Common myeloid progenitor, CD34-positive (primary cell): Measurements from ENCODE around the gene F12.

Experiments used
- CTCF ChIA-PET: fragments of 350-600 bp; sonication (Branson Sonifier 250); formaldehyde crosslinking; loops from one replicate; lab custom pipeline; 2021; ENCODE audit warnings: antibody characterized with exemption; lab: Charles Lee
- POLR2A ChIA-PET: fragments of 350-600 bp; sonication (Branson Sonifier 250); formaldehyde crosslinking; loops from one replicate; lab custom pipeline; 2021; ENCODE audit warnings: antibody characterized with exemption; lab: Charles Lee
- DNase-seq, 3 donors: peaks; one replicate each; pipeline versions ENCODE4 v3.0.0 to v3.0.0-alpha.2; 2013
- H3K27ac ChIP-seq, 2 experiments: 1 replicate in 1 of 2; 2 replicates in 1 of 2; pipeline ENCODE4 v1.7.0; 2013; ENCODE audit warnings: inconsistent platforms in 2 of 2, low read length in 2 of 2, mild to moderate bottlenecking in 2 of 2, low read depth in 1 of 2, moderate library complexity in 1 of 2; ENCODE audit not compliant: severe bottlenecking in 2 of 2, insufficient read depth in 1 of 2, poor library complexity in 1 of 2
- H3K27me3 ChIP-seq, 5 experiments: replicated peaks in 2 of 5; 1 replicate in 3 of 5; 2 replicates in 2 of 5; pipeline versions ENCODE4 v1.6.1 to v1.7.0; 2013; ENCODE audit warnings: low read length in 4 of 5, mild to moderate bottlenecking in 2 of 5, moderate library complexity in 2 of 5, inconsistent platforms in 1 of 5; ENCODE audit not compliant: insufficient read depth in 5 of 5, control insufficient read depth in 4 of 5
- H3K36me3 ChIP-seq, 4 experiments: 1 replicate in 2 of 4; 2 replicates in 2 of 4; pipeline versions ENCODE4 v1.6.1 to v1.7.0; 2013; ENCODE audit warnings: low read length in 3 of 4, control low read depth in 1 of 4, mild to moderate bottlenecking in 1 of 4; ENCODE audit not compliant: control insufficient read depth in 4 of 4, insufficient read depth in 4 of 4
- H3K4me1 ChIP-seq, 4 experiments: 1 replicate in 3 of 4; 2 replicates in 1 of 4; pipeline versions ENCODE4 v1.6.1 to v1.7.1; 2013; ENCODE audit warnings: low read length in 3 of 4, mild to moderate bottlenecking in 3 of 4, control low read depth in 1 of 4, inconsistent platforms in 1 of 4, moderate library complexity in 1 of 4; ENCODE audit not compliant: control insufficient read depth in 4 of 4, insufficient read depth in 4 of 4; ENCODE audit errors: control extremely low read depth in 1 of 4
- H3K4me3 ChIP-seq, 7 experiments: 1 replicate in 4 of 7; 2 replicates in 3 of 7; pipeline versions ENCODE4 v1.5.1 to v1.7.0; 2013; ENCODE audit warnings: mild to moderate bottlenecking in 7 of 7, low read length in 6 of 7, moderate library complexity in 6 of 7, inconsistent platforms in 2 of 7, low read depth in 2 of 7, control low read depth in 1 of 7; ENCODE audit not compliant: insufficient read depth in 4 of 7, control insufficient read depth in 1 of 7; ENCODE audit errors: extremely low read depth in 1 of 7
- H3K9me3 ChIP-seq, 5 experiments: 1 replicate in 4 of 5; 2 replicates in 1 of 5; pipeline versions ENCODE4 v1.6.1 to v1.7.1; 2013; ENCODE audit warnings: low read length in 4 of 5, mild to moderate bottlenecking in 2 of 5, inconsistent platforms in 1 of 5, low read depth in 1 of 5, moderate library complexity in 1 of 5; ENCODE audit not compliant: control insufficient read depth in 4 of 5, insufficient read depth in 2 of 5; ENCODE audit errors: control extremely low read depth in 1 of 5
- WGBS: methylation state at CpG from one replicate; pipeline ENCODE4 v1.1.5; 2013; ENCODE audit not compliant: insufficient coverage; 5-methylcytosine and 5-hydroxymethylcytosine counted together

The F12 gene

DNA sequence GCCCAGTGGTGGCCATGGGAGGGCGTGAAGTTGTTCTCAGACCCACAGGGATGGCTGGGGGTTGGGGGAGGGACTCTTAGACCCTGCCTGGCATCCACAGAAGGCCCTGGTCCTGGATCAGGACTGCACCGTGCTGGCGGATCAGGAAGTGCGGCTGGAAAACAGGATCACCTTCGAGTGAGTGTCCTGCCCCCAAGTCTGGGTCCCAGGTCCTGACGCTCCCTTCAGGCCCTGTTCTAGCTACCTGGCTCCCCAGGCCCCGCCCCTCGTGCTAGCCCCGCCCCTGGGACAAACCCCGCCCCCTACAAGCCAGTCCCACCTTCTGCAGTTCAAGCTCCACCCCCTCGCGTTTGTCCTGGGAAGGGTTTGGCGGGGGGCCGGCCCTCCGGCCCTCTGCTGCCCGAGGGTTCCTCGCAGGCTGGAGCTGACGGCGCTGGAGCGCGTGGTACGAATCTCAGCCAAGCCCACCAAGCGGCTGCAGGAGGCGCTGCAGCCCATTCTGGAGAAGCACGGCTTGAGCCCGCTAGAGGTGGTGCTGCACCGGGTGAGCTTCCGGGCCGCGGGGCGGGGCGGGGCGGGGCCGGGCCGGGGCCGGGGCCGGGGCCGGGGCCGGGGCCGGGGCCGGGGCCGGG lies 38.8 kb downstream of the F12 start:
- WGBS, result 40% methylated on average over 20 of the region's 42 CpGs
- H3K36me3 ChIP-seq, result peaks cover 5 to 60% (median 38%) of the 10 kb centered on the region in 4 experiments
- ChIA-PET CTCF (interaction anchor here (0.8 to 8.6 kb wide), 20 partner anchors 8 to 140 kb away, joined by 3 to 131 read pairs (median 4); partner anchors contain the start of genes LMAN2, PFN3, RGS14 and SLC34A1), POLR2A (interaction anchor here (0.6 kb wide), 1 partner anchor 140 kb away, joined by 3 read pairs; no protein-coding TSS in a partner anchor)
- no peaks in the 10 kb centered on the region for H3K27me3 ChIP-seq
- H3K9me3 ChIP-seq, result no peaks in the 10 kb centered on the region
- H3K27ac ChIP-seq, result no peak overlapping the region
- H3K4me3 ChIP-seq, result peak overlapping the region in 1 of 7 experiments; percentile 72
- DNase-seq, result peak; percentile 83 to 85 (median 85)
- H3K4me1 ChIP-seq, result peaks cover 0 to 48% (median 41%) of the 10 kb centered on the region in 4 experiments

DNA sequence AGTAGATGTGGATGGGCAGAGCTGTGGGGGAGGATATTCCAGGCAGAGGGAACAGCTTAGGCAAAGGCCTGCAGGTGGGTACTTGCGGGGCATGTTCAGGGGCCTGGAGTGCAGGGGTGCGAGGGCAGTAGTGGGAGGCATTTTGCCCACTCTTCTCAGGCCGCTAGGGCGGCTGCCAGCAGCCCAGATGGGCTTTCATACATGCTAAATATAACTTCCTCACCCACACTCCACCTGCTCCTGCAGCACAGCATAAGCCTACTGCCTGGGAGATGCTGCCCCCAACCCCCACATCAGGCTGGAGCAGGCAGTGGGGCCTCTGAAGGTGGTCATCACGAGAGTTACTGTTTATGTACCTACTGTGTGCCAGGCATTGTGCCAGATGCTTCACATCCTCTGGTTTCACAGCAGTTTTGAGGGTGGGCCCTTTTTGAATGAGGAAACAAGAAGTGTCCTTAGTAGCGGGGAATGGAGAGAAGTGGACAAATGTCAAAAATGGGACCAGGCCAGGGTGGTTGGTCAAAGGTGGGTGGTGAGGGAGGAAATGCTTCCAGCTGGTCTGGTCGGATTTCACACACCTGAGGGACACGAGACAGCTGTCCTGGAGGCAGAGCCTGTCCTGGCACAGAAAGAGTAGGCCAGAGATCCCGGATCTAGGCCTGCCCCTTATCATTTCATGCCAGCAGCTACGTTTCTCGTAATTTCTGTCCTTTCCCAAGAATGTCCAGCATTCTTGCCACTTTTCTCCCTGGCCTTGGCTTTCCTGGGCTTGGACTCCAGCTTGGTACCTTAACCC lies 39.5 kb downstream of the F12 start:
- H3K4me1 ChIP-seq, result peaks cover 0 to 49% (median 41%) of the 10 kb centered on the region in 4 experiments
- H3K4me3 ChIP-seq, result no peak overlapping the region
- 88% methylated on average over 9 of the region's 11 CpGs for WGBS
- DNase-seq, result no peak
- no peaks in the 10 kb centered on the region for H3K9me3 ChIP-seq
- peaks cover 5 to 60% (median 40%) of the 10 kb centered on the region in 4 experiments for H3K36me3 ChIP-seq
- no peaks in the 10 kb centered on the region for H3K27me3 ChIP-seq
- H3K27ac ChIP-seq, result no peak overlapping the region
- CTCF ChIA-PET, result interaction anchor here (0.7 to 8.6 kb wide), 20 partner anchors 7 to 141 kb away, joined by 3 to 131 read pairs (median 4); partner anchors contain the start of genes LMAN2, PFN3, RGS14 and SLC34A1
- POLR2A ChIA-PET, result interaction anchor here (0.6 kb wide), 1 partner anchor 141 kb away, joined by 3 read pairs; no protein-coding TSS in a partner anchor

DNA sequence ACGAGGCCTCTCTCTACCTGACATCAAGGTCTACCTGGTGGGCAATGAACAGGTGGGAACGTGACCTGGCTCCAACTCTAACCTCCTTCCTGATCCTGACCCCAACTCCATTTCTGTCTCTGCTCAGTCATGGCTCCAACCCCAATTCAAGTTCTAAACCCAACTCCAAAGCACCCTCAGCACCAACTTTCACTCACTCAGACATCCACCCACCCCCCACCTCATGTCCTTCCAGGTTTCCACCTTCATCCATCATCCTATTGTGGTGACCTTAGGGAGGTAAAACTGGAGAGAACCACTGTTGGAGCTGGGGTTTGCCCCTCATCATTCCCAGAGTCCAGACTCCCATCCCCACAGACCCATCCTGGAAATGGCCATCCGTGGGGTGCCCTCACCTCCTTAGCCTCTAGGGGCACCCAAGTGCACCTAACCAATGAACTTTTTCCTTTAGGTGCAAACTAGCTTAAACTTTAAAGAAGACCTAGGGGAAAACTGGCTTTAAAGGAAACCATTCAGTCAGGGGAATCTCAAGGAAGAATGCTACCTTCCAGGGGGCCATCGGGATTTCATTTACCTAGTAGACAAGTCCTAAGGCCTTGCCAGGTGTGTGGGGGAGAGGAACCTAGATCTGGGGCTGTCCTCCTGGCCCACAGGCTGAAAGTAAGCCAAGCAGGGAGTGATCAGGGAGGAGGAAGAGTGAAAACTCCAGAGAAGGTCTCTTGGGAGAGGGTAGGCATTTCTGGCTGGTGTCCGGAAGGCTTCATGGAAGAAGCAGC lies 40.3 kb downstream of the F12 start:
- Histone ChIP-seq H3K27me3 (no peaks in the 10 kb centered on the region), H3K36me3 (peaks cover 5 to 60% (median 40%) of the 10 kb centered on the region in 4 experiments), H3K4me1 (peaks cover 0 to 55% (median 46%) of the 10 kb centered on the region in 4 experiments), H3K4me3 (no peak overlapping the region), H3K9me3 (no peaks in the 10 kb centered on the region), H3K27ac (no peak overlapping the region)
- peak in 1 of 3 donors; percentile 30 for DNase-seq
- 88% methylated on average over 5 of the region's 5 CpGs for WGBS
- POLR2A ChIA-PET, result no interaction called here
- CTCF ChIA-PET, result interaction anchor here (0.7 to 8.6 kb wide), 14 partner anchors 9 to 142 kb away, joined by 3 to 131 read pairs (median 6); partner anchors contain the start of genes LMAN2, PFN3, RGS14 and SLC34A1

DNA sequence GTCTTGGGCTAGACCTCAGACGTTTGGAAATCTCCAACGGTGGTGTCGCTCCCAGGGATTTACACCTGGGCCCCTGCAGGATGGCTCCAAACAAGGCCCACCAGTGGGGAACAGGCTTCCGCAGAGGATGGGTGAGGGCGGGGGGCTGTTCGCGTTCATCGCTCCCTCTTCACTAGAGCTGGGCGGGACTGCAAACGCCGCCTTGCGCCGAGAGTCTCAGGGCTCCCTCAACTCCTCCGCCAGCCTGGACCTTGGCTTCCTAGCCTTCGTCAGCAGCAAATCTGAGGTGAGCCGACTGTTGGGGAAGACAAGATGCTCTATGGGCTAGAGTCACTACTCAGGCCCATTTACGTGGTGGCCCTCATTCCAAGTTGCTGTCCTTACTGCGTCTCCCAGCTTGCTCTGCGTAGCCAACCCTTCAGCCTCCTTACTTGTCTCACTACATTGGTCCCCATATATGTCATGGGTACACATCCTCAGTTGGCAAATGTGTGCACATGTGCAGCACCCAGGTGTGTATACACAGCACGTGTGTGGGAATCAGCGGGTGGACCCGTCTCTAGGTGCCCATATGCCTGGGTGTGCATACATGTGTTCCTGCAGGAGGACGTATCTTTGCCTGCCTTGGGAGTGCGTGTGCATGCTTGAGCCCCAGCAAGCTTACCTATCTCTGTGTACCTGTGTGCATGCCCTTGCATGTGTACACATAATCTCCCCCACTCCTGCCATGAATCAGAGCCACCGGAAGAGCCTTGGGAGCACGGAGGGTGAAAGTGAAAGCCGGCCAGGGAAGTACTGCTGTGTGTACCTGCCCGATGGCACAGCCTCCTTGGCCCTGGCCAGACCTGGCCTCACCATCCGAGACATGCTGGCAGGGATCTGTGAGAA lies 41.1 kb downstream of the F12 start:
- Histone ChIP-seq H3K27ac (peak overlapping the region in 1 of 2 experiments; percentile 25), H3K9me3 (no peaks in the 10 kb centered on the region), H3K4me1 (peaks cover 0 to 60% (median 48%) of the 10 kb centered on the region in 4 experiments), H3K36me3 (peaks cover 5 to 60% (median 35%) of the 10 kb centered on the region in 4 experiments), H3K27me3 (no peaks in the 10 kb centered on the region), H3K4me3 (no peak overlapping the region)
- CTCF ChIA-PET, result interaction anchor here (1.4 to 8.6 kb wide), 8 partner anchors 13 to 85 kb away, joined by 3 to 131 read pairs (median 42); partner anchors contain the start of genes LMAN2, PFN3, RGS14 and SLC34A1
- DNase-seq, result no peak
- WGBS, result 98% methylated on average over 26 of the region's 29 CpGs
- POLR2A ChIA-PET, result no interaction called here

DNA sequence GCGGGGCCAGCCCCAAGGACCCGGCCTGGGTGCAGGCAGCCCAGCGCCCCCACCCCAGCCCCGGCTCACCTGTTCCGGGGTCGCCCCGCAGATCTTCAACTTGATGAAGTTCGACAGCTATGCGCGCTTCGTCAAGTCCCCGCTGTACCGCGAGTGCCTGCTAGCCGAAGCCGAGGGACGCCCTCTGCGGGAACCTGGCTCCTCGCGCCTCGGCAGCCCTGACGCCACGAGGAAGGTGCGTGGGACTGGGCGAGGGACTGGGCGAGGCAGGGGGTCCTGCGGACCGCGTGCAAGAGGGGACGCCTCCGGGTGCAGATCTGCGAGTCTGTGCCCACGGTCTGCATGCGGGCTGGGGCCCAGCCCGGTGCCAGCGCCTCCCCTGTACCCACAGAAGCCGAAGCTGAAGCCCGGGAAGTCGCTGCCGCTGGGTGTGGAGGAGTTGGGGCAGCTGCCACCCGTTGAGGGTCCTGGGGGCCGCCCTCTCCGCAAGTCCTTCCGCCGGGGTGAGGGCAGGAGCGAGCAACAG lies 42.0 kb downstream of the F12 start:
- Histone ChIP-seq H3K9me3 (no peaks in the 10 kb centered on the region), H3K36me3 (peaks cover 5 to 58% (median 35%) of the 10 kb centered on the region in 4 experiments), H3K4me1 (peaks cover 0 to 60% (median 48%) of the 10 kb centered on the region in 4 experiments), H3K27me3 (no peaks in the 10 kb centered on the region), H3K27ac (peak overlapping the region in 1 of 2 experiments; percentile 25), H3K4me3 (no peak overlapping the region)
- CTCF ChIA-PET, result interaction anchor here (0.7 to 8.2 kb wide), 6 partner anchors 22 to 111 kb away, joined by 3 to 65 read pairs (median 7); no protein-coding TSS in a partner anchor
- no peak for DNase-seq
- 97% methylated on average over 41 of the region's 46 CpGs for WGBS
- POLR2A ChIA-PET, result no interaction called here
